Measurements from ENCODE around the gene PMPCA.

PMPCA gene

DNA sequence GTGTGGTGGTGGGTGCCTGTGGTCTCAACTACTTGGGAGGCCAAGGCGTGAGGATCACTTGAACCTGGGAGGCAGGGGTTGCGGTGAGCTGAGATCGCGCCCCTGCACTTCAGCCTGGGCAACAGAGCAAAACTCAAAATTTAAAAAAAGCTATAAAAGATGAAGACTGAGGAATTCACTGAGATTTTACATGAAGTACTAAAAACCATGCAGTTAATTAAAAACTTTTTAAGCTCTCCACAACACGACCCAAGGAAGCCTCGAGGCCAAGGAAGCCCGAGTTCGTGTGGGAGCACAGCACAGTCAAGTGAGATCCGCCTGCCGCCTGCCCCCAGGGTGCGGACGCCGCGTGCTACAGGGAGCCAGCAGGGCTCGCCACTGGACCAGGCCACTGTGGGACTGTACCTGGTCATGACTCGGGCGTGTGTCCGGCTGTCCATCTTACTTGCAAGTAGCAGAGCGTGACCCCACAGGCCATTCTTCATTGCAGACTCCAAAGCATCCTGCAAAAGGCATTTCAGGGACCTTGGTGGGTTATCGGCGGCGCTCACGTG, 50.4 kb downstream of the PMPCA start:
- no peak overlapping the region for H3K4me3 ChIP-seq
- no peak for DNase-seq (ENCODE audit: low spot score)
- TF ChIP-seq, protein P1, sequence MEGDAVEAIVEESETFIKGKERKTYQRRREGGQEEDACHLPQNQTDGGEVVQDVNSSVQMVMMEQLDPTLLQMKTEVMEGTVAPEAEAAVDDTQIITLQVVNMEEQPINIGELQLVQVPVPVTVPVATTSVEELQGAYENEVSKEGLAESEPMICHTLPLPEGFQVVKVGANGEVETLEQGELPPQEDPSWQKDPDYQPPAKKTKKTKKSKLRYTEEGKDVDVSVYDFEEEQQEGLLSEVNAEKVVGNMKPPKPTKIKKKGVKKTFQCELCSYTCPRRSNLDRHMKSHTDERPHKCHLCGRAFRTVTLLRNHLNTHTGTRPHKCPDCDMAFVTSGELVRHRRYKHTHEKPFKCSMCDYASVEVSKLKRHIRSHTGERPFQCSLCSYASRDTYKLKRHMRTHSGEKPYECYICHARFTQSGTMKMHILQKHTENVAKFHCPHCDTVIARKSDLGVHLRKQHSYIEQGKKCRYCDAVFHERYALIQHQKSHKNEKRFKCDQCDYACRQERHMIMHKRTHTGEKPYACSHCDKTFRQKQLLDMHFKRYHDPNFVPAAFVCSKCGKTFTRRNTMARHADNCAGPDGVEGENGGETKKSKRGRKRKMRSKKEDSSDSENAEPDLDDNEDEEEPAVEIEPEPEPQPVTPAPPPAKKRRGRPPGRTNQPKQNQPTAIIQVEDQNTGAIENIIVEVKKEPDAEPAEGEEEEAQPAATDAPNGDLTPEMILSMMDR (IDR thresholded peaks at IDR 0.05): no peak
- H3K27ac ChIP-seq: no peak overlapping the region

DNA sequence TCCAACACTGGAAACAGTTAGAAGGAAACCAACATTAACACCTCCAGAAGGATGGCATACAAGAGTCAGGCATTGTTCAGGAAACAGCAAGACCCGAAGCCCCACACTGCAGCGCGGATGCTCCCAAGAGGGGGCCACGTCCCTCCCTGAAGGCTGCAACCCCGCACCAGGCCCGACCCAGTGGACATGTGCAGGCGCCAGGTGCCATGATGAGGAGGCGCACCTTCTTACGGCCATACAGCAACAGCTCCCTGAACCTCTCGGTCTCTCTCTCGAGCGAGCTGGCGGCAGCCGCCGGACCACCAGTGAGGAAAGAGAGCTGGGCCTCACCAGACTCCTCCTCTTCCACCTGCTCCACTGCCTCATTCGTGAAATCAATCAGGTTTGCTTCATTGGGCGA, 52.2 kb downstream of the PMPCA start:
- TF ChIP-seq, protein P1 (IDR thresholded peaks at IDR 0.05): no peak
- no peak overlapping the region for H3K4me3 ChIP-seq
- H3K27ac ChIP-seq: no peak overlapping the region
- DNase-seq (ENCODE audit: low spot score): no peak

DNA sequence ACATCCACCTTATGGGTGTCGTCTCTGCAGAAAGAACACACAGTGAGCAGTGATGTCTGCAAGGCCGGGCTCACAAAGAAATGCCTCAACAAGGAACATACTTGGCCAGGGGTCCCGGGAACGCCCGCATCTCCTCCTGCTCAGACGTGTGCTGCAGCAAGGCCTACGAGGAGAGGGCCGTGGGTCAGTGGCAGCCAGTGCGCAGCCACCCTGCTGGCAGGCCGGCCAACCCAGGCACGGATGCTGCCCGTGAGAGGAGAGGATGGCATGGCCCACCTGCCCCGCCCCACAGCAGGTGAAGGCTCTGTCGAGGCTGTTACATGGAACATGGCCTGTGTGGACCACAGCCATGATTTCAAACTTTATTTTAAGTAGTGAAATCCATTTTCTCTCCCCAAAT, 53.1 kb downstream of the PMPCA start:
- TF ChIP-seq, protein P1 (IDR thresholded peaks at IDR 0.05): no peak
- DNase-seq (ENCODE audit: low spot score): no peak
- Histone ChIP-seq H3K27ac (no peak overlapping the region), H3K4me3 (no peak overlapping the region)

DNA sequence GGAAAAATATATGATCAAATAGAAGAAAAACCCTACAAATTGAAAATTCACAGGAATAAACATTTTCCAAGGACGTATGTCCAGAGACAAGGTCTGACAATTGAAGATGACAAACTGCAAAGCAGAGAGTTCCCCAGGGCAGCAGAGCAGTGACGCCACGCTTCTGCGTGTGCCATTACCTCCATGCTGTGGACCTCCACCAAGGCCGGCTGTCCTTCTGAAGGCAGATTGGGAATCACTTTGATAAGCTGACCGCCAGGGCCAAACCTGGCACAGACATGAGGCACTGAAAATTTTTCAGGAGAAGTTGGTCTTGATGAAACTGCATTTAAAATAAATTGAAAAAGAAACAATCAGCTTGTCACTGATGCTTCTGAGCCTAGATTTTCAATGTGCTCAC, 53.8 kb downstream of the PMPCA start:
- DNase-seq (ENCODE audit: low spot score): no peak
- H3K27ac ChIP-seq: no peak overlapping the region
- no peak overlapping the region for H3K4me3 ChIP-seq
- TF ChIP-seq, protein P1 (IDR thresholded peaks at IDR 0.05): no peak

DNA sequence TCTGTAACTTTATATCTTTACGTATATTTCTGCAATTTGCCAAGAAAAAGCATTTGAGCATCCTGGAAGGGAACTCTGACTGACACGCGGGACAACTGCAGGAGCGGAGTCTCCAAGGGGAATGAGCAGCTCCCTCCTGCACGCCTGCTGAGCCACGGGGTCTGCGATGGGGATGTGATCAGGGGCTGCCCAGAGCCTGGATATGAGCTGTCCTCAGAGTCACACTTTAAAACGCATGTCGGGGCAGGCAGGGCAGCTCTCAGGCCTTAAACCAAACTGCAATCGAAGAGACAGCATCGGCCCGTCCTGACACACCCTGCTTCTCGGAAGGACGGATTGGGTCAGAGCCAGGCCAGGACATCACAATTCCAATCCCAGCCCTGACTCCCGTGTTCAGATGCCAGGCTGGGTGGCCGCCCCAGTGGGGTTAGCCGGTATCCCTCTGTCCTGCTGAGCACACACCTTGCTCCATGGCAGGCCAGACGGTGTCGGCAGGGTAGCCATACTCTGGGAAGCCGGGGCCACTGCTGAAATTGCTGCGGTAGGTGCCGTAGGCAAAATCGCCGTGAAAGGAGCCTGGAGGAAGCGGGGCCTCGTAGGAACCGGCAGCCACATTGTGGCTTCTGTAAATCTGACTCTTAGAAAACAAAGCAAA, 55.2 kb downstream of the PMPCA start:
- H3K27ac ChIP-seq: no peak overlapping the region
- DNase-seq (ENCODE audit: low spot score): no peak
- TF ChIP-seq, protein P1 (IDR thresholded peaks at IDR 0.05): no peak
- no peak overlapping the region for H3K4me3 ChIP-seq

DNA sequence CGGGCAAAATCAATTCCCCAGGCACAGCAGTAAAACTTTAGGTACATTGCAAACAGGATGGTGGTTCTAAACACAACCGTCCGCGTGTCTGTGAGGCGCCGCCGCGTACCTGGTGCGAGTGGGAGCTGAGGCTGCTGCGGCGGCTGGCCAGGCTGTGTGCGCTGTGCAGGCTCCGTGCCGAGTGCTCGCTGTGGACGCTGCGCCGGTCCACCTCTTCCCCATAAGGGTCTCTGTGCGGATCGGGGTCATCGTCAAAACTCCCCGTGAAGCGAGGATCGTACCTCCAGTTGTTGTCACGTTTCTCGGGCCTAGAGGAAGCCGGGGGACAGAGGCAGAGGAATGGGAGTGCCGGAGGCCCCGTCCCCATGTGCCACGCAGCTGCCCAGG, 55.7 kb downstream of the PMPCA start:
- Histone ChIP-seq H3K4me3 (no peak overlapping the region), H3K27ac (no peak overlapping the region)
- TF ChIP-seq, protein P1 (IDR thresholded peaks at IDR 0.05): no peak
- DNase-seq (ENCODE audit: low spot score): no peak

DNA sequence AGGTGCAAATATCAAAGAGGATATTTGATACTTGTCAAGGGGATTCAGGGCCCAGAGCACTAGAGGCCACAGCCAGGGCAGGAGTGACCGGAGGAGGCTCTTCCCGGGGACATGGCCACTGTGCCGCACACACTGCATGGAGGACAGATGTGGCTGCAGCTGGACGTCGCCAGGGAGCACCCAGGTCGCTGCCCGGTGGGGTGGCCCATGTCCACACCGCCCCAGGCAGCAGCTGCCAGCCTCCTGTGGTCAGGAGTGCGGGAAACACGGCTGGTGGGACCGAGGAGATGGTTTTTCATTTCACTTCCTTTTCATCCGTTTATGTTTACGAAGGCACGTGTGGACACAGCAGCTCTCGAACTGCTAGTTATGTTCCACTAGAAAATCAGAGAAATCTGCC, 57.3 kb downstream of the PMPCA start:
- Histone ChIP-seq H3K4me3 (no peak overlapping the region), H3K27ac (no peak overlapping the region)
- TF ChIP-seq, protein P1 (IDR thresholded peaks at IDR 0.05): no peak
- no peak for DNase-seq (ENCODE audit: low spot score)
